HG03135 (cell line): ENCODE data around the gene ESRRG.

Source experiments
- ATAC-seq: cut with Tn5 transposase; IDR thresholded peaks from one replicate; pipeline ENCODE4 v1.9.1; 2021; ENCODE audit warnings: mild to moderate bottlenecking, moderate library complexity; ENCODE audit not compliant: unreplicated experiment

The ESRRG gene

GRCh38 chr1:216523043-216523442 is 200.2 kb downstream of the ESRRG start:
- no peak for ATAC-seq

GRCh38 chr1:216521477-216521876 is 201.8 kb downstream of the ESRRG start:
- no peak for ATAC-seq

- ATAC-seq, result no peak
Measured at GRCh38 chr1:216518844-216519627, 204.2 kb downstream of the ESRRG start.

GRCh38 chr1:216502528-216503162 is 220.6 kb downstream of the ESRRG start:
- ATAC-seq, result no peak

- ATAC-seq, result no peak
Measured at GRCh38 chr1:216500273-216500967, 222.8 kb downstream of the ESRRG start.

- no peak for ATAC-seq
Measured at GRCh38 chr1:216499581-216500272, 223.5 kb downstream of the ESRRG start.

- no peak for ATAC-seq
Measured at GRCh38 chr1:216498277-216498676, 225.0 kb downstream of the ESRRG start.

- ATAC-seq, result no peak
Measured at GRCh38 chr1:216485042-216485441, 238.2 kb downstream of the ESRRG start.

GRCh38 chr1:216483672-216484401 is 239.4 kb downstream of the ESRRG start:
- no peak for ATAC-seq

GRCh38 chr1:216482620-216483019 is 240.6 kb downstream of the ESRRG start:
- ATAC-seq, result no peak

- no peak for ATAC-seq
Measured at GRCh38 chr1:216478238-216478637, 245.0 kb downstream of the ESRRG start.

- no peak for ATAC-seq
Measured at GRCh38 chr1:216476341-216476740, 246.9 kb downstream of the ESRRG start.

- no peak for ATAC-seq
Measured at GRCh38 chr1:216475659-216476276, 247.5 kb downstream of the ESRRG start.

GRCh38 chr1:216466162-216466801 is 256.9 kb downstream of the ESRRG start:
- ATAC-seq, result no peak

GRCh38 chr1:216464489-216464888 is 258.7 kb downstream of the ESRRG start:
- ATAC-seq, result no peak

- ATAC-seq, result no peak
Measured at GRCh38 chr1:216462066-216462775, 261.0 kb downstream of the ESRRG start.

- no peak for ATAC-seq
Measured at GRCh38 chr1:216461466-216461865, 261.8 kb downstream of the ESRRG start.

- ATAC-seq, result no peak
Measured at GRCh38 chr1:216459651-216460207, 263.5 kb downstream of the ESRRG start.

GRCh38 chr1:216458812-216459211 is 264.4 kb downstream of the ESRRG start:
- ATAC-seq, result no peak
